Endometrial microvascular endothelial cells (primary cell): ENCODE results near the gene PTGES3. TPM values are rescaled to one million over a fixed set of nuclear protein-coding genes. Genes with fewer than 3 reads are reported as not detected.
"Not testable (repeated sequence)": the region's sequence is repeated elsewhere in the genome, so short reads cannot be mapped to it uniquely, and the experiment has no call there.

ENCODE experiments used
- in situ Hi-C: cut with HindIII; loops from 2 replicates; pipeline ENCODE4 v1.10.0; 2017; ENCODE audit warnings: low sequenced_read_pairs, low pct_unique_long_range_greater_than_20kb; ENCODE audit errors: inconsistent ontology term
- total RNA-seq: library from RNA; depleted of rRNA; stranded (reverse); fragments of >200 nt; gene quantifications from one replicate; pipeline ENCODE4 v1.2.3, GENCODE V29; 2015; ENCODE audit errors: inconsistent ontology term

The PTGES3 gene
- total RNA-seq, 1 donor from 2014 or later = 169 TPM

GRCh38 chr12:56661979-56662638 lies 26.0 kb downstream of the PTGES3 start:
- in situ Hi-C loops = no loop called here

- in situ Hi-C loops = no loop called here
Observed at GRCh38 chr12:56661560-56661959, 26.5 kb downstream of the PTGES3 start.

GRCh38 chr12:56658921-56659320 lies 29.2 kb downstream of the PTGES3 start:
- in situ Hi-C loops = no loop called here

GRCh38 chr12:56657416-56658379 lies 30.4 kb downstream of the PTGES3 start:
- in situ Hi-C loops = no loop called here

GRCh38 chr12:56653781-56654180 lies 34.3 kb downstream of the PTGES3 start:
- in situ Hi-C loops = not testable (repeated sequence)

GRCh38 chr12:56648023-56648422 lies 40.1 kb downstream of the PTGES3 start:
- in situ Hi-C loops = not testable (repeated sequence)

GRCh38 chr12:56645717-56646446 lies 42.2 kb downstream of the PTGES3 start, which contains the start of gene ATP5F1B:
Gene ATP5F1B (minus strand): TSS chr12:56645984. CDS start chr12:56645963, 21 bp downstream.
- in situ Hi-C loops = no loop called here

GRCh38 chr12:56645201-56645716 lies 42.8 kb downstream of the PTGES3 start:
- in situ Hi-C loops = no loop called here

- in situ Hi-C loops = no loop called here
Observed at GRCh38 chr12:56644654-56645053, 43.4 kb downstream of the PTGES3 start.

GRCh38 chr12:56641219-56641618 lies 46.9 kb downstream of the PTGES3 start:
- in situ Hi-C loops = no loop called here

- in situ Hi-C loops = no loop called here
Observed at GRCh38 chr12:56637621-56638020, 50.5 kb downstream of the PTGES3 start.

GRCh38 chr12:56636675-56637540 lies 51.2 kb downstream of the PTGES3 start:
- in situ Hi-C loops = no loop called here

GRCh38 chr12:56635806-56636674 lies 52.0 kb downstream of the PTGES3 start:
- in situ Hi-C loops = no loop called here

GRCh38 chr12:56634837-56635791 lies 53.0 kb downstream of the PTGES3 start:
- in situ Hi-C loops = no loop called here

- in situ Hi-C loops = no loop called here
Observed at GRCh38 chr12:56634242-56634836, 53.7 kb downstream of the PTGES3 start.
